ACC112 (cell line): ENCODE measurements around the gene SYNE3.

ENCODE experiments used
- H2AFZ ChIP-seq: fragments of 200-600 bp; sonication (generic); one replicate; pipeline ENCODE4 v1.6.0; 2017; ENCODE audit warnings: antibody characterized with exemption, low read length; ENCODE audit not compliant: unreplicated experiment
- H3K27ac ChIP-seq: fragments of 200-600 bp; sonication (generic); 2 replicates; pipeline ENCODE4 v1.5.1; 2014; ENCODE audit warnings: low read depth, mild to moderate bottlenecking, antibody characterized with exemption, low read length, moderate library complexity
- H3K27me3 ChIP-seq: fragments of 200-600 bp; sonication (generic); 2 replicates; pipeline ENCODE4 v1.6.1; 2014; ENCODE audit warnings: mild to moderate bottlenecking, antibody characterized with exemption, low read length, moderate library complexity, mixed read lengths; ENCODE audit not compliant: insufficient read depth
- H3K36me3 ChIP-seq: fragments of 200-600 bp; sonication (generic); 2 replicates; pipeline ENCODE4 v1.6.1; 2016; ENCODE audit warnings: mild to moderate bottlenecking, antibody characterized with exemption, low read length, moderate library complexity, mixed read lengths; ENCODE audit not compliant: insufficient read depth
- H3K4me1 ChIP-seq: fragments of 200-600 bp; sonication (generic); one replicate; pipeline ENCODE4 v1.6.1; 2016; ENCODE audit warnings: low read length, mixed read lengths; ENCODE audit not compliant: insufficient read depth, unreplicated experiment, control insufficient read depth
- H3K4me3 ChIP-seq: fragments of 200-600 bp; sonication (generic); 2 replicates; pipeline ENCODE4 v1.5.1; 2014; ENCODE audit warnings: mild to moderate bottlenecking, low read depth, low read length
- H3K79me2 ChIP-seq: fragments of 200-600 bp; sonication (generic); one replicate; pipeline ENCODE4 v1.6.0; 2016; ENCODE audit warnings: low read length; ENCODE audit not compliant: control insufficient read depth, unreplicated experiment, insufficient read depth

The SYNE3 gene, protein sequence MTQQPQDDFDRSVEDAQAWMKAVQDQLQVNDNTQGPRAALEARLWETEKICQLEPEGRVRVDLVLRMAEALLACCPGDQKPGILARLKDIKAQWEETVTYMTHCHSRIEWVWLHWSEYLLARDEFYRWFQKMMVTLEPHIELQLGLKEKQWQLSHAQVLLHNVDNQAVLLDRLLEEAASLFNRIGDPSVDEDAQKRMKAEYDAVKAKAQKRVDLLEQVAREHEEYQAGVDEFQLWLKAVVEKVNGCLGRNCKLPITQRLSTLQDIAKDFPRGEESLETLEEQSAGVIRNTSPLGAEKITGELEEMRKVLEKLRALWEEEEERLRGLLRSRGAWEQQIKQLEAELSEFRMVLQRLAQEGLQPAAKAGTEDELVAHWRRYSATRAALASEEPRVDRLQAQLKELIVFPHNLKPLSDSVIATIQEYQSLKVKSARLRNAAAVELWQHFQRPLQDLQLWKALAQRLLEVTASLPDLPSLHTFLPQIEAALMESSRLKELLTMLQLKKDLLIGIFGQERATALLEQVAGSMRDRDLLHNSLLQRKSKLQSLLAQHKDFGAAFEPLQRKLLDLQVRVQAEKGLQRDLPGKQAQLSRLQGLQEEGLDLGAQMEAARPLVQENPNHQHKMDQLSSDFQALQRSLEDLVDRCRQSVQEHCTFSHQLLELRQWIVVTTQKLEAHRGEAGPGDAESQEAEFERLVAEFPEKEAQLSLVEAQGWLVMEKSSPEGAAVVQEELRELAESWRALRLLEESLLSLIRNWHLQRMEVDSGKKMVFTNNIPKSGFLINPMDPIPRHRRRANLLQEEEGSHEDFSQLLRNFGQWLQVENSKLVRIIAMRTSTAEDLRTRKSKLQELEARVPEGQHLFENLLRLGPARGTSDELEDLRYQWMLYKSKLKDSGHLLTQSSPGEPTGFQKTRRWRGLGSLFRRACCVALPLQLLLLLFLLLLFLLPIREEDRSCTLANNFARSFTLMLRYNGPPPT

DNA sequence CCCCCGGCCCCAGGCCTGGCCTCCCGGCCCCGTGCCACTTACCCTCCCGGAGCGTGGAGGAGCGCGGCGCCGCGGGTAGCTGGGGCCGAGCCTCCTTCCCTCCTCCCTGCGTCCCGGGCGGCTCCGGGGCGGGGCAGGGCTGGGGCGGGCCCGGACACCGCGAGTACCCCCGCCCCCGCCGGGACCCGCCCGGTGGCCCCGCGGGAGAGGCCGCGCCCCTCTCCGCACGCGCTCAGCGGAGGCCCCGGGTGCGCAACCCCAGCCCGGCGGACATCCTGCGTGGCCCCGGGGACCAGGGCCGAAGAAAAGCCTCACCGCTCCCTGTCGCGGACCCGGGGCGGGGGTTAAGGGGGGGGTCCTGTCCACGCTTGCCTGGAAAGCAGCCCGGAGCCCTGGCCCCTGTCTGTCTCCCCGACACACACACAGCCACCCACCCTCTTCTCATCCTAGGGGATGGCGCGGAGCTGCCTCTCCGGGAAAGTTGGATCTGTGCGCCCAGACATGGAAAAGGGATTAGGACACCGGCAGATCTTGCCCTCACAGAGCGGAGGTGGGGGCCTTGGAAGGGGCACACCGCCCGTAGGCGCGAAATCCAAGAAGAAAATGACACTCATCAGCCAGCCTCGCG, at the start of gene SYNE3:
Gene SYNE3, minus strand, starts transcription at position 97 of the 628 bp plus-strand sequence. CDS start 40,829 bp downstream, outside the sequence.
- no peaks in the 10 kb centered on the region for H3K27me3 ChIP-seq
- H3K79me2 ChIP-seq: peaks cover 19% of the 10 kb centered on the region
- H3K36me3 ChIP-seq: no peaks in the 10 kb centered on the region
- peak within 1 kb of the TSS; percentile 80; the same call in 1 of the 2 replicates for H3K27ac ChIP-seq
- peaks cover 63% of the 10 kb centered on the region for H3K4me1 ChIP-seq
- H2AFZ ChIP-seq: peak within 1 kb of the TSS; percentile 53
- peak within 1 kb of the TSS; percentile 77 for H3K4me3 ChIP-seq

DNA sequence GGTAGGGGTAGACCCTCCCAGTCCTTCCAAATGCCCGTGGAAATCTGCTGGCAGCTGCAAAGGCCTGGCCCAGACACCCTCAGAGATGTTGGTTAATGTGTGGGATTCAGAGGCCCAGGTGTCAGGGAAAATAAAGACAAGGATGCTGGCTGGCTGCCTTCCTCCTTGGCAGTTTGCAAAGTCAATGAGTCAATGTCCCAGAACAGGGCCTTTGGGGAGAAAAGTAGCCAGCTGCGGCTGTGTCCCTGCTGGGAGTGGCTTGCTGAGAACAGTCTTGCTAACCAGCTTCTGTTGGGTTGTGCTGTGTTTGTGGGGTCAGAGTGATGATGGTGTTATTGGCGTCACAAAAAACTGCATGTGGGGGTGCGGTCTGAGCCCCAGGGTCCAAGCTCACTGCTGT, 47.6 kb upstream of the SYNE3 start:
- Histone ChIP-seq H3K27ac (no peak overlapping the region), H3K79me2 (no peaks in the 10 kb centered on the region), H2AFZ (no peak overlapping the region), H3K4me1 (no peaks in the 10 kb centered on the region), H3K36me3 (no peaks in the 10 kb centered on the region), H3K27me3 (peaks cover 19% of the 10 kb centered on the region; the same call in 1 of the 2 replicates), H3K4me3 (no peak overlapping the region)

DNA sequence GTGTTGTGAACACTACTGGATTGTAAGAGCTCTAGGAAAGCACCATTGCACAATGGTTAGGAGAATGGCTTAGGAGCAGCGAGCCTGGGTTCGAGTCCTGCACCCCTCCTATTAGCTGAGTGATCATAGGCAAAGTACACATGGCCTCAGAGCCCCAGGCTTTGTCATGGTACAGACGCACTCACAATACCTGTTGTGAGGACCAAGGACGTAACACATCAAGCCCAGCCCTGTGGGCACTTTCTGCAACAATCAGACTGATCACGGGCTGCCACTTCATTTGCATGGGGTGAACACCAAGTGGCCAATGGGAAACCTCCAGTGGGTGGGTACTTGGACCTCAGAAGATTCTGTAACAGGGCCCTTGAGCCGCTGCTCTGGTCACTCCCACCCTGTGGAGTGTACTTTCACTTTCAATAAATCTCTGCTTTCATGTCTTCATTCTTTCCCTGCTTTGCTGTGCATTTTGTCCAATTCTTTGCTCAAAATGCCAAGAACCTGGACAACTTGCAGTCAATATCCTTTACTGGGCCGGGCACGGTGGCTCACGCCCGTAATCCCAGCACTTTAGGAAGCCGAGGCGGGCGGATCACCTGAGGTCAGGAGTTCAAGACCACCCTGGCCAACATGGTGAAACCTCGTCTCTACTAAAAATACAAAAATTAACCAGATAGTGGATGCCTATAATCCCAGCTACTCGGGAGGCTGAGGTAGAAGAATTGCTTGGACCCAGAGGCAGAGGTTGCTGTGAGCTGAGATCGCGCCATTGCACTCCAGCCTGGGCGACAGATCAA, 46.6 kb upstream of the SYNE3 start:
- H3K4me3 ChIP-seq: 0 out of 2 replicates have a peak overlapping the region, but pooled peaks have one; percentile 15
- H2AFZ ChIP-seq: no peak overlapping the region
- H3K79me2 ChIP-seq: no peaks in the 10 kb centered on the region
- H3K36me3 ChIP-seq: no peaks in the 10 kb centered on the region
- peaks cover 9% of the 10 kb centered on the region; the same call in 1 of the 2 replicates for H3K27me3 ChIP-seq
- H3K4me1 ChIP-seq: no peaks in the 10 kb centered on the region
- no peak overlapping the region for H3K27ac ChIP-seq

DNA sequence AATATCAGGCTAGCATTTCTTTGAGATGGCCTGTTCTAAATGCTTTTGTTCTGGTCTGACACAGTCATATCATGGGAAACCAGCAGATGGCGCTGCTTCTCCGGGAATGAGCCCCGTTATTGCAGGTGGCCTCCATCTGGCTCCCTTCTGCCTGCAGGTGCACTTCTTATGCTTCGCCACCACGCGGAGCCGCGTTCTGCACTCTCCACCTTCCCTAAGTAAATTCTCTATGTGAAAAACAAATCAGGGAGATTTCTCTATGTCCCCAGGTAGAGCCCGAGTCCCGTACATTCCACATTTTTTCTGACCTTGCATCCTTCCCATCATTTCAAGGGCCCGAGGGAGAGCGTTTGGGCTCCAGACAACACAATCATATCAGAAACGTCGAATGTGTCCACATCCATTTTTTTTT, 44.6 kb upstream of the SYNE3 start:
- Histone ChIP-seq H3K27ac (no peak overlapping the region), H3K27me3 (peaks cover 8% of the 10 kb centered on the region; the same call in 1 of the 2 replicates), H3K79me2 (no peaks in the 10 kb centered on the region), H3K4me3 (no peak overlapping the region), H2AFZ (no peak overlapping the region), H3K4me1 (no peaks in the 10 kb centered on the region), H3K36me3 (no peaks in the 10 kb centered on the region)

DNA sequence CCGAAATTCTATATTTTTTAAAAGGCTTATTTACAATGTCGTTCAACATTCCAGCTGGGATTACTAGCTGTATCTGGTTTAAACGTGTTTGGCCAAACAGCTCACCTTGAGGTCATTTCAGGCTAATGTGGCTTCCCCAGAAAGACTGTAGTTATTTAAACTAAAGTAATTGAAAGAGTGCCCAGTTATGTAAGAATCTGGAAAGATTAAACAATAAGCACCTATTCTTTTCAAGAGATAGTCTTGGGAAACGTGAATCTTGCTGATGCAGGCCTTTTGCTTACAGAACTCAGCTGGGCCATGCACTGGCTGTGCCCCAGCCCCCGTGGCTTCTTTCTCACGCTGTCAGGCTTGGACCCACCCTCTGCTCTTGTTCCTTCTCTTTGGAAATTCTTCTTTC, 42.8 kb upstream of the SYNE3 start:
- no peaks in the 10 kb centered on the region for H3K79me2 ChIP-seq
- no peaks in the 10 kb centered on the region for H3K36me3 ChIP-seq
- H3K4me1 ChIP-seq: no peaks in the 10 kb centered on the region
- no peak overlapping the region for H3K27ac ChIP-seq
- H2AFZ ChIP-seq: no peak overlapping the region
- H3K27me3 ChIP-seq: peaks cover 8% of the 10 kb centered on the region; the same call in 1 of the 2 replicates
- no peak overlapping the region for H3K4me3 ChIP-seq

DNA sequence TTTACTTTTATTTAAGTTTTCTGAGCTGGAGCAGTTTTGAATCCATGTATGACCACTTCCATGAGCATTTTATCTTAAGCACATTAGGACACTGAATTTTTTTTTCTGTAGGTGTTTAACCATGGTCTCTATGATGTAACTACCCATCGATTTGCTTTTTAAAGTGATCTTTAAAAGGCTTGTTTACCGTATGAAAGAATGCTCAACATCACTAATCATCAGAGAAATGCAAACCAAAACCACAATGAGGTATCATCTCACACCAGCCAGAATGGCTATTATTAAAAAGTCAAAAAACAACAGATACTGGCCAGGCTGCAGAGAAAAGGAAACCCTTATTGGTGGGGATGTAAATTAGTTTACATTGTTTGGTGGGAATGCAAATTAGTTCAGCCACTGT, 41.4 kb upstream of the SYNE3 start:
- Histone ChIP-seq H3K4me1 (no peaks in the 10 kb centered on the region), H3K4me3 (no peak overlapping the region), H2AFZ (no peak overlapping the region), H3K27ac (no peak overlapping the region), H3K79me2 (no peaks in the 10 kb centered on the region), H3K36me3 (no peaks in the 10 kb centered on the region), H3K27me3 (peaks cover 8% of the 10 kb centered on the region; the same call in 1 of the 2 replicates)

DNA sequence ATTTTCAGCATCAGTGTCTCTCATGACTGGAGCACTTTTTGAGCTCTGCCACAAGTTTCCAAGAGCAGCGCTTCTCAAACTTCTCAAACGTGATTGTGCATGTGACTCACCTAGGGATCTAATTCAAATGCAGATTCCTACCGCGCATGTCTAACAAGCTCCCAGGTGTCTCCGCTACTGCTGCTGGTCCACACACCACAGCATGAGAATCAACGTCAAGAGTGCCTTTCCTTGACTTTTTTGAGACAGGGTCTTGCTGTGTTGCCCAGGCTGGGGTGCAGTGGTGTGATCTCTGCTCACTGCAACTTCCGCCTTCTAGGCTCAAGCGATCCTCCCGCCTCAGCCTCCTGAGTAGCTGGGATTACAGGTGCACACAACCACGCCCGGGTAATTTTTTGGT, 40.8 kb upstream of the SYNE3 start:
- Histone ChIP-seq H3K79me2 (no peaks in the 10 kb centered on the region), H3K27me3 (peaks cover 3% of the 10 kb centered on the region; the same call in 1 of the 2 replicates), H2AFZ (no peak overlapping the region), H3K4me3 (no peak overlapping the region), H3K36me3 (no peaks in the 10 kb centered on the region), H3K27ac (no peak overlapping the region), H3K4me1 (no peaks in the 10 kb centered on the region)

DNA sequence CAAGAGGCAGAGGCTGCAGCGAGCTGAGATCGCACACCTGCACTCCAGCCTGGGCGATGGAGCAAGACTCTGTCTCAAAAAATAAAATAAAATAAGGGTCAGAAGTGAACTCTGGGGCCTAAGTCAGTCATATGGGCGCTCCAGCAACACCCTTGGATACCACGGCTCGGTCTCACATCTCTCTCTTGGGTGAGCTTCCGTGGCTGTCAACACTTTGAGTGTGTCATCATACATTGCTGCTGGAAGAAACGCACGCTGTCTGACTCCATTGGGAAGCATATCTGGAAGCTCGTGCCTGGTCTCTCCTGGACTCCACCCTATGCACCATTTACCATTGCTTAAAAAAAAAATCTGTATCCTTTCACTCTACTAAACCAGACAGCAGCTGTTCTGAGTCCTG, 38.6 kb upstream of the SYNE3 start:
- Histone ChIP-seq H3K4me1 (no peaks in the 10 kb centered on the region), H3K4me3 (no peak overlapping the region), H2AFZ (no peak overlapping the region), H3K27me3 (no peaks in the 10 kb centered on the region), H3K27ac (no peak overlapping the region), H3K79me2 (no peaks in the 10 kb centered on the region), H3K36me3 (no peaks in the 10 kb centered on the region)

DNA sequence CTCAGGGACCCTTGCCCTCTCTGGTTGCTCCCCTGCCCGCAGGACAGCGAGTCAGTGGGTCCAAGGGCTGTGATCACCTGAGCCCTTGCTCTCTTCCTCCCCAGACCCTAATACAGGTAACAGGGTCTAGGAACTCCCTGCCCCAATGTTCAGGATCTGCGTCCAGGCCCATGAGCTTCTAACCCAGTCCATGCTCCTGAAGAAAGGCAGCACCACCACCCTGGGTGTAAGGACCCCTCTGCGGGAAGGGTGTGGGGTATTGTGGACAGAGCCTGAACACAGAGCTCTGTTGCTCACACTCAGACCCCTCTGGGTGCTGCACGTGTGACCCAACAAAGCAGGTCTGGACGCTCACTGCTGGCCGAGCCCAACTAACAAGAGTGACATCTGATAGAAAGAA, 36.7 kb upstream of the SYNE3 start:
- H3K4me1 ChIP-seq: peaks cover 6% of the 10 kb centered on the region
- H3K27me3 ChIP-seq: no peaks in the 10 kb centered on the region
- H3K4me3 ChIP-seq: no peak overlapping the region
- no peaks in the 10 kb centered on the region for H3K79me2 ChIP-seq
- H3K27ac ChIP-seq: no peak overlapping the region
- no peaks in the 10 kb centered on the region for H3K36me3 ChIP-seq
- no peak overlapping the region for H2AFZ ChIP-seq
